GM13977 (cell line): ENCODE measurements around the gene RASGRP3.

ENCODE experiments used
- DNase-seq: peaks from one replicate; pipeline ENCODE4 v3.0.0; 2012; ENCODE audit warnings: low spot score
- CTCF ChIP-seq: IDR thresholded peaks from 2 replicates; pipeline ENCODE4 v1.5.1; 2012; ENCODE audit warnings: mild to moderate bottlenecking, control low read depth; ENCODE audit not compliant: insufficient read depth; ENCODE audit errors: extremely low read depth, missing control alignments
- in situ Hi-C: fragments of 300-500 bp; cut with MboI; formaldehyde crosslinking; loops from one replicate; pipeline ENCODE4 v1.12.0; 2022; ENCODE audit warnings: low sequenced_read_pairs, low pct_unique_long_range_greater_than_20kb, mixed read lengths, inconsistent platforms; ENCODE audit not compliant: unreplicated experiment

RASGRP3 gene

GRCh38 chr2:33491441-33492084 lies 15.1 kb downstream of the RASGRP3 start:
- no peak for TF ChIP-seq CTCF
- DNase-seq, result no peak
- in situ Hi-C loops, result no loop called here

GRCh38 chr2:33492399-33493134 lies 16.1 kb downstream of the RASGRP3 start:
- in situ Hi-C loops, result no loop called here
- TF ChIP-seq CTCF, result no peak
- no peak for DNase-seq

GRCh38 chr2:33494155-33494779 lies 17.8 kb downstream of the RASGRP3 start:
- in situ Hi-C loops, result no loop called here
- no peak for DNase-seq
- no peak for TF ChIP-seq CTCF

- no peak for TF ChIP-seq CTCF
- no peak for DNase-seq
- in situ Hi-C loops, result no loop called here
Measured at GRCh38 chr2:33494877-33495641, 18.6 kb downstream of the RASGRP3 start.

- TF ChIP-seq CTCF, result no peak
- DNase-seq, result no peak
- in situ Hi-C loops, result no loop called here
Measured at GRCh38 chr2:33495683-33496082, 19.2 kb downstream of the RASGRP3 start.

GRCh38 chr2:33496150-33496549 lies 19.7 kb downstream of the RASGRP3 start:
- no peak for DNase-seq
- in situ Hi-C loops, result no loop called here
- TF ChIP-seq CTCF, result no peak
